NCI-H2196 (cell line): Measurements from ENCODE around the gene MUC5AC.
"Not testable (repeated sequence)": the region's sequence is repeated elsewhere in the genome, so short reads cannot be mapped to it uniquely, and the experiment has no call there.

Experiments used
- DNase-seq: peaks from one replicate; lab custom pipeline; 2025; ENCODE audit not compliant: unreplicated experiment; lab: John Stamatoyannopoulos, UW

The MUC5AC gene

DNA sequence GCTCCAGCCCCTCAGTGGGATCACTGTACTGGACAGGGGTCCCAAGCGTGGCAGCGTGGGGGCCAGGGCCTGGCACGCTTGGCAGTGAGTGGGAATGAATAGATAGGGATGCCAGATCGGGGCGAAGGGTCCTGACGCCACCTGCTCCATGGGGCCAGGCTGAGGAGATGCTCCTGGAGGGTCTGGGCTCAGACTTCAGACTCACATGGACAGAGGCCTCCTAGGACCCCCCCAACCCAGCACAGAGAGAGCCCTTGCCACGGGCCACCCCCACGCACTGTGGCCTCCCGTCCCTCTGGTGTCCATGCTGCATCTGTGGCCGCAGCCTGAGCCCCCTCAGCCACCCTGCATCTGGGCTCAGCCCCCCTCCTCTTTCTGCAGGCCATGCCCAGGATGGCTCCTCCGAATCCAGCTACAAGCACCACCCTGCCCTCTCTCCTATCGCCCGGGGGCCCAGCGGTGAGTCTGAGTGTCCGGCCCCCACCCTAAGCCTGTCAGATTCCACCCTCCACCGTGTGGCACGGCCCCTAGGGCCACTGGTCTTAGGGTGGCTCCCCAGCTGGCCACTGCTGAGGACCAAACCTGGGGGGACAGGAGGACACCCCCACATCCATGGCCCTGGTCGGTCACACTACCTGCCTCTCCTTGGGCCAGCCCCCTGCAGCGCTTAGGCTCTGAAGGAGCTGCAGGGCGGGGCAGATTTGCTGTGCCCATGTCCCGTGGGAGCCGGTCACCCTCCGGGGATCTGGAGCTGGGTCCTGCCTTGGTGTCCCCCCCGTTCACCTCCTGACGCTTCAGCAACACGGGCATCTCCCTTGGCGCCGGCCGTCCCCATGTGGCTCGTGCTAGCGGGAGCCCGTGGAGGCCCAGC is 2.7 kb downstream of the MUC5AC start:
- no peak for DNase-seq

GRCh38 chr11:1161410-1162137 is 3.8 kb downstream of the MUC5AC start:
- DNase-seq: no peak

GRCh38 chr11:1162138-1162475 is 4.4 kb downstream of the MUC5AC start:
- no peak for DNase-seq

DNA sequence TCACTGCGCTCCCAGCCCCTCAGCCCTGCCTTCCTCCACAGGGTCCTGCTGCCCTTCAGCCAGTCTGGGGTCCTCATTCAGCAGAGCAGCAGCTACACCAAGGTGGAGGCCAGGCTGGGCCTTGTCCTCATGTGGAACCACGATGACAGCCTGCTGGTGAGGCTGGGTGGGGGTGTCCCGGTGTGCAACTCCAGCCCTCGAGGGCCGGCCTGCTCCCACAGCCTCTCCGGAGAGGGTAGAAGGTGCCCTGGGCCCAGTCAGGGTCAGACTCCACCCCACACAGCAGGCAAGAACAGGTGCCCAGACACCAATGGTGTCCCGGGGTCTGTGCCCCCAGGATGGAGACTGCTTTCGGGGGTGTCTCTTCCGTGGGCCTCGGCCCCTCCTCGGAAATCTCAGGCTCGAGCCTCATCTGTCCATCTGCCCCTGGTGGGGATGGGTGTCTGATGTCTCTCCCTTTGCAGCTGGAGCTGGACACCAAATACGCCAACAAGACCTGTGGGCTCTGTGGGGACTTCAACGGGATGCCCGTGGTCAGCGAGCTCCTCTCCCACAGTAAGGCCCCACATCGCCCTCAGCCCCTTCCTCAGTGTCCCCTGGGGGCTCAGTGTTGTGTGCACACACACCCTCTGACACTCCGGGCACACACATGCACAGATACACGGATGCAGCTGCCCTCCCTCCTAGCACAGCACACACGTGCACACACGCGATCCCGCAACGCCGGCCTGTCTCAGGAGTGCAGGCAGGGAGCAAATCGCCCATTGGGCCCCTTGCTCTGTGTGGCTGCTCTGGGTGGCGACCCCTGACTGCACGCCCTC is 4.9 kb downstream of the MUC5AC start:
- no peak for DNase-seq

GRCh38 chr11:1163321-1163910 is 5.7 kb downstream of the MUC5AC start:
- no peak for DNase-seq

DNA sequence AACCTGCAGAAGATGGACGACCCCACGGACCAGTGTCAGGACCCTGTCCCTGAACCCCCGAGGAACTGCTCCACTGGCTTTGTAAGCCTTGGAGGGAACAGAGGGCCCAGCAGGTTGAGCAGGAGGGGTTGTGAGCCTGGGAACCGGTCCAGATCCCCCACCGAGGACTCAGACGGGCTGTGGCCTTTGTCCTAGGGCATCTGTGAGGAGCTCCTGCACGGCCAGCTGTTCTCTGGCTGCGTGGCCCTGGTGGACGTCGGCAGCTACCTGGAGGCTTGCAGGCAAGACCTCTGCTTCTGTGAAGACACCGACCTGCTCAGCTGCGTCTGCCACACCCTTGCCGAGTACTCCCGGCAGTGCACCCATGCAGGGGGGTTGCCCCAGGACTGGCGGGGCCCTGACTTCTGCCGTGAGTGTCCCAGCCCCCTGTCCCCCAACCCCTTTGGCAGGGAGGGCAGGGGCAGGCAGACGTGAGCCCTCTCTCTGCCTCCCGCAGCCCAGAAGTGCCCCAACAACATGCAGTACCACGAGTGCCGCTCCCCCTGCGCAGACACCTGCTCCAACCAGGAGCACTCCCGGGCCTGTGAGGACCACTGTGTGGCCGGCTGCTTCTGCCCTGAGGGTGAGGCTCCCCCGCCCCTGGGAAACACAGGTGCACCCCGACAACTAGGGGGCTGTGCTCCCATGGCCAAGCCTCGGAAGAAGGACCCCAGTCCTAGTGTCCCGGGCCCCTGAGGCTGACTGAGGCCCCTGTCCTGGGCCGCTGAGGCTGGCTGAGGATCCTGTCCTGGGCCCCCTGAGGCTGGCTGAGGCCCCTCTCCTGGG is 6.4 kb downstream of the MUC5AC start:
- no peak for DNase-seq

GRCh38 chr11:1164779-1165255 is 7.1 kb downstream of the MUC5AC start:
- not testable (repeated sequence) for DNase-seq

DNA sequence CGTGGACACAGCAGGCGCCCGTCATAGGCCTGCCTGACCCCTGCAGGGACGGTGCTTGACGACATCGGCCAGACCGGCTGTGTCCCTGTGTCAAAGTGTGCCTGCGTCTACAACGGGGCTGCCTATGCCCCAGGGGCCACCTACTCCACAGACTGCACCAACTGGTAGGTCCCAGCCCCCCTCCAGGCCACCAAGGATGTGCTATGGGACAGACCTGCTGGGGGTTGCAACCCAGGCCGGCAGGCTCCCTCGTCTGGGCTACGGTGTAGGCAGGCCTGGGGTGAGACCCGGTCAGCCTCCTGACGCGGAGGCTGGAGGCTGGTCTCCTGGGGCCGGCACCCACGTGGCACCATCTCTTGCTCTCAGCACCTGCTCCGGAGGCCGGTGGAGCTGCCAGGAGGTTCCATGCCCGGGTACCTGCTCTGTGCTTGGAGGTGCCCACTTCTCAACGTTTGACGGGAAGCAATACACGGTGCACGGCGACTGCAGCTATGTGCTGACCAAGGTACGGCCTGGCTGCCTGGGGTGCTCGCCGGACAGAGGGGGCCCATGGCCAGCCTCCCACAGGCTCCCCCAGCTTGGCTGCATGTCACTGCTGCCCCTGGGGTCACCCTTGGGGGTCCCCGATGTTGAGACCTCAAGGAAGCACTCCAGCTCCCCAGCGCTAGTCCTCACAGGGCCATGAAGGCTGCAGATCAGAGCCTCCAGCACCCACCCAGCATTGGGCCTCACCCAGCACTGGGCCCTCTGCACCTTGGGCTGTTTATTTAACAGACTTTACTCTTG is 7.7 kb downstream of the MUC5AC start:
- no peak for DNase-seq

DNA sequence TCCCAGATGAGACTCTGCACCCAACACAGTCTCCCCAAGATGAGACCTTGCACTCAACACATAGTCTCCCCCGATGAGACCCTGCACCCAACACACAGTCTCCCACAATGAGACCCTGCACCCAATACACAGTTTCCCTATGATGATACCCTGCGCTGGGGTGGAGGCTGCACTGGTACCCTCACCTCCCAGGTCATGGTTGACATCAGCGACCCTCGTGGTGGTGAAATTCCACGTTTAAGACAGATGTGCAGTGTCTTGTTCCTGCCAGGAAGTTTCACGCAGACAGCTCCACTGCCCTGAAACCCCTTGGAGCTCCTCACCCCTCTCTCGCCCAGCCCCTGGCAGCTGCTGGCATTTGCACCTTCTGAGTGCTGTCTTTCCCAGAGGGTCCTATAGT is 9.5 kb downstream of the MUC5AC start:
- no peak for DNase-seq

GRCh38 chr11:1167751-1168231 is 10.0 kb downstream of the MUC5AC start:
- no peak for DNase-seq

- no peak for DNase-seq
These were observed 10.5 kb downstream of the MUC5AC start for GRCh38 chr11:1168256-1168655.

DNA sequence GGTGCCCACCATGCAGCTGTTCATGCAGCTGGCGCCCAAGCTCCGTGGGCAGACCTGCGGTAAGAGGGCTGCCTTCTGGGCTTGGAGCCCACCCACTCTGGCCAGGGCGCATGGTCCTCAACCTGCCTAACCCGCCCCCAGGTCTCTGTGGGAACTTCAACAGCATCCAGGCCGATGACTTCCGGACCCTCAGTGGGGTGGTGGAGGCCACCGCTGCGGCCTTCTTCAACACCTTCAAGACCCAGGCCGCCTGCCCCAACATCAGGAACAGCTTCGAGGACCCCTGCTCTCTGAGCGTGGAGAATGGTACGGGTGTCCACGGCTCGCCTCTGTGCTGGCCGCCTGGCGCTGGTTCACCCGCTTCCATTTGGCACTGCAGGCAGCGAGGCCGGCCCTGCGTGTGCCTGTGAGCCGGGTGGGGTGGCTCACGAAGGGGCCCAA is 11.0 kb downstream of the MUC5AC start:
- no peak for DNase-seq

DNA sequence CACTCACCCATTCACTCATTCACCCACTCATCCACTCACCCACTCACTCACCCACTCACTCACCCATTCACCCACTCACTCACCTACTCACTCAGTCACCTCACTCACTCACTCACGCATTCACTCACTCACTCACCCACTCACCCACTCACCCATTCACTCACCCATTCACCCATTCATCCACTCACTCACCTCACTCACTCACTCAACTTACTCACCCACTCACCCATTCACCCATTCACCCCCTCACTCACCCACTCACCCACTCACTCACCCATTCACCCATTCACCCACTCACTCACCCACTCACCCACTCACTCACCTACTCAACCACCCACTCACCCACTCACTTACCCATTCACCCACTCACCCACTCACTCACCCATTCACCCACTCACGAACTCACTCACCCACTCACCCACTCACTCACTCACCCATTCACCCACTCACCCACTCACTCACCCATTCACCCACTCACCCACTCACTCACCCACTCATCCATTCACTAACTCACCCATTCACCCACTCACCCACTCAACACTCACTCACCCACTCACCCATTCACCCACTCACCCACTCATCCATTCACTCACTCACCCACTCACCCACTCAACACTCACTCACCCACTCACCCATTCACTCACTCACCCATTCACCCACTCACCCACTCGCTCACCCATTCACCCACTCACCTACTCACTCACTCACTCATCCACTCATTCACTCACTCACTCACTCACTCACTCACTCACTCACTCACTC is 13.7 kb downstream of the MUC5AC start:
- no peak for DNase-seq

DNA sequence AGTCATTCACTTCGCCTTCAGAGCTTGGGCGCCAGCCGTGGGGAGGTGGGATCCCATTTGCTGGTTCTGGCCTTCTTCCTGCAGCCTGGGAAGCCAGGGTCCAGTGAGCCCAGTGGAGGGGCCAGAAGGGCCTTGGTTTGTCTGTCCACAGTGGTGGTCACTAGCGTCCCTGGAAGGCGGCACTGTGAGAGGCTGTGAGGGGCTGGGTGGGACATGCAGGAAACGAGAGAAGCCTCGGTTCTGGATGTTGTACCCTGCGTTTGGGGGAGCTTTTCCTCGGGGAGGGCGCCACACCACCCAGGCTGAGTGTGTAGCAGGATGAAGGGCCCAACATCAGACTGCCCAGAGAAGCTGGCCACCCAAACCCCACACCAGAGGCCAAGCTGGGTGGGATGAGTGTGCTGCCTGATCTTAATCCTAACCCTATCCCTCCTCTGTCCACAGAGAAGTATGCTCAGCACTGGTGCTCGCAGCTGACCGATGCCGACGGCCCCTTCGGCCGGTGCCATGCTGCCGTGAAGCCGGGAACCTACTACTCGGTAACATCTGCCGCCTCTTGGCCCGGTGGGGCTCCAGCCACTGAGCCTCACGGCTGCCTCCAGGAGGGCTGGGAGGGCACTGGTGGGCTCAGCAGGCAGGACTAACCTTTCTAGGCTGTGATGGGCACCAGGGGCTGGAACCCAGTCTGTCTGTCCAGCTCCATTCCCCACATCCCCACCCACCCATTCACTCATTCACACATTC is 14.4 kb downstream of the MUC5AC start:
- no peak for DNase-seq

GRCh38 chr11:1172729-1173117 is 15.0 kb downstream of the MUC5AC start:
- DNase-seq: no peak

- not testable (repeated sequence) for DNase-seq
These were observed 15.6 kb downstream of the MUC5AC start for GRCh38 chr11:1173396-1173795.

GRCh38 chr11:1174441-1175370 is 17.0 kb downstream of the MUC5AC start:
- DNase-seq: no peak
